HepG2 (cell line): ENCODE data around the gene CASP5. TPM values are rescaled to one million over a fixed set of nuclear protein-coding genes. Genes with fewer than 3 reads are reported as not detected.

Source experiments
- ATF1 ChIP-seq: IDR thresholded peaks from 2 replicates; pipeline ENCODE4 v1.6.1; 2016; ENCODE audit warnings: mild to moderate bottlenecking, control low read depth
- BCL3 ChIP-seq: sonication (generic); formaldehyde crosslinking; IDR thresholded peaks from 2 replicates; pipeline ENCODE4 v1.5.1; 2020; ENCODE audit warnings: mild to moderate bottlenecking, missing genetic modification reagents, moderate library complexity
- BORCS8-MEF2B ChIP-seq: sonication (generic); formaldehyde crosslinking; IDR thresholded peaks from 2 replicates; pipeline ENCODE4 v1.8.0; 2022; ENCODE audit warnings: mild to moderate bottlenecking, missing genetic modification reagents
- CBFB ChIP-seq: sonication (generic); formaldehyde crosslinking; IDR thresholded peaks from 2 replicates; pipeline ENCODE4 v1.4.0; 2020; ENCODE audit warnings: missing genetic modification reagents
- CREB3 ChIP-seq: sonication (generic); formaldehyde crosslinking; IDR thresholded peaks from 2 replicates; pipeline ENCODE4 v1.5.0; 2020; ENCODE audit warnings: missing genetic modification reagents
- FOXJ3 ChIP-seq: sonication (generic); formaldehyde crosslinking; IDR thresholded peaks from 2 replicates; pipeline ENCODE4 v1.4.0; 2020; ENCODE audit warnings: missing genetic modification reagents, mild to moderate bottlenecking, borderline replicate concordance
- HNF4A ChIP-seq: sonication (generic); formaldehyde crosslinking; IDR thresholded peaks from 2 replicates; pipeline ENCODE4 v1.4.0; 2020; ENCODE audit warnings: missing genetic modification reagents
- KAT8 ChIP-seq: IDR thresholded peaks from 2 replicates; pipeline ENCODE4 v1.6.1; 2016; ENCODE audit warnings: missing genetic modification reagents, missing compliant biosample characterization
- KLF6 ChIP-seq: IDR thresholded peaks from 2 replicates; pipeline ENCODE4 v1.8.0; 2016; ENCODE audit warnings: missing biosample characterization, missing genetic modification reagents
- KLF9 ChIP-seq: IDR thresholded peaks from 2 replicates; pipeline ENCODE4 v1.6.1; 2016; ENCODE audit warnings: low read depth
- NCOR1 ChIP-seq: fragments of 200-600 bp; sonication (generic); IDR thresholded peaks from 2 replicates; pipeline ENCODE4 v1.7.0; 2017; ENCODE audit warnings: antibody characterized with exemption, low read length, borderline replicate concordance
- NFKB2 ChIP-seq: sonication (generic); formaldehyde crosslinking; IDR thresholded peaks from 2 replicates; pipeline ENCODE4 v1.4.0; 2020; ENCODE audit warnings: missing genetic modification reagents, borderline replicate concordance
- PAX8 ChIP-seq: sonication (generic); formaldehyde crosslinking; IDR thresholded peaks from 2 replicates; pipeline ENCODE4 v1.8.0; 2022; ENCODE audit warnings: mild to moderate bottlenecking, missing genetic modification reagents, borderline replicate concordance
- PAXIP1 ChIP-seq: sonication (generic); formaldehyde crosslinking; conservative IDR thresholded peaks from 2 replicates; pipeline ENCODE4 v1.4.0; 2020; ENCODE audit warnings: mild to moderate bottlenecking, missing genetic modification reagents, moderate library complexity
- RCOR2 ChIP-seq: IDR thresholded peaks from 2 replicates; pipeline ENCODE4 v1.6.1; 2016; ENCODE audit warnings: missing biosample characterization, missing genetic modification reagents
- SAP130 ChIP-seq: IDR thresholded peaks from 2 replicates; pipeline ENCODE4 v1.6.1; 2016; ENCODE audit warnings: low read depth
- SOX5 ChIP-seq: IDR thresholded peaks from 2 replicates; pipeline ENCODE4 v1.6.1; 2016; ENCODE audit warnings: borderline replicate concordance
- SSRP1 ChIP-seq: IDR thresholded peaks from 2 replicates; pipeline ENCODE4 v1.6.1; 2016; ENCODE audit warnings: control low read depth
- TCF7 ChIP-seq: sonication (generic); IDR thresholded peaks from 2 replicates; pipeline ENCODE4 v1.6.1; 2016; ENCODE audit warnings: antibody characterized with exemption, low read depth
- ZC3H13 ChIP-seq: sonication (generic); formaldehyde crosslinking; IDR thresholded peaks from 2 replicates; pipeline ENCODE4 v1.8.1; 2023; ENCODE audit warnings: mild to moderate bottlenecking, missing genetic modification reagents, moderate library complexity
- ZNF260 ChIP-seq: sonication (generic); formaldehyde crosslinking; IDR thresholded peaks from 2 replicates; pipeline ENCODE4 v1.4.0; 2020; ENCODE audit warnings: missing genetic modification reagents, low read depth, mild to moderate bottlenecking, borderline replicate concordance
- ZNF331 ChIP-seq: sonication (generic); formaldehyde crosslinking; IDR thresholded peaks from 2 replicates; pipeline ENCODE4 v1.4.0; 2020; ENCODE audit warnings: missing genetic modification reagents
- ZNF33A ChIP-seq: sonication (generic); formaldehyde crosslinking; IDR thresholded peaks from 2 replicates; pipeline ENCODE4 v1.5.1; 2020; ENCODE audit warnings: missing genetic modification reagents, mild to moderate bottlenecking, moderate library complexity, borderline replicate concordance
- ZNF451 ChIP-seq: sonication (generic); formaldehyde crosslinking; IDR thresholded peaks from 2 replicates; pipeline ENCODE4 v1.5.0; 2020; ENCODE audit warnings: mild to moderate bottlenecking, missing genetic modification reagents
- ZNF460 ChIP-seq: sonication (generic); formaldehyde crosslinking; IDR thresholded peaks from 2 replicates; pipeline ENCODE4 v1.5.1; 2020; ENCODE audit warnings: missing genetic modification reagents, mild to moderate bottlenecking, borderline replicate concordance
- ZNF7 ChIP-seq: IDR thresholded peaks from 2 replicates; pipeline ENCODE4 v1.6.1; 2016; ENCODE audit warnings: missing biosample characterization, missing genetic modification reagents
- ZNF766 ChIP-seq: sonication (generic); formaldehyde crosslinking; IDR thresholded peaks from 2 replicates; pipeline ENCODE4 v1.5.0; 2020; ENCODE audit warnings: missing genetic modification reagents, borderline replicate concordance
- ZZZ3 ChIP-seq: sonication (generic); formaldehyde crosslinking; IDR thresholded peaks from 2 replicates; pipeline ENCODE4 v1.4.0; 2020; ENCODE audit warnings: missing genetic modification reagents, mild to moderate bottlenecking, borderline replicate concordance
- polyA plus RNA-seq, 8 experiments: library from polyadenylated mRNA; depleted of rRNA in 3 of 8; stranded (reverse) in 7 of 8; unstranded in 1 of 8; fragments of >200 nt; fragmentation: Illumina TruSeq in 4 of 8; extraction: Trizol in 4 of 8; gene quantifications; 2 replicates each; pipeline versions ENCODE4 v1.2.1 to v1.2.3, GENCODE V29; 2011 to 2016; ENCODE audit warnings: low read depth in 4 of 8, missing spikeins in 1 of 8, mixed read lengths in 1 of 8; ENCODE audit not compliant: insufficient read depth in 1 of 8
- total RNA-seq, 5 experiments: library from RNA; depleted of rRNA; stranded (reverse); fragments of >200 nt; fragmentation: Illumina TruSeq; extraction: Trizol; gene quantifications; 2 replicates each; pipeline ENCODE4 v1.2.3, GENCODE V29; 2016; ENCODE audit warnings: low read depth in 1 of 5

The CASP5 gene
- total and polyA plus RNA-seq, 2 of the 13 experiments (the other 11 are each of a cell fraction or from before 2014, with no cell fraction given): not detected

DNA sequence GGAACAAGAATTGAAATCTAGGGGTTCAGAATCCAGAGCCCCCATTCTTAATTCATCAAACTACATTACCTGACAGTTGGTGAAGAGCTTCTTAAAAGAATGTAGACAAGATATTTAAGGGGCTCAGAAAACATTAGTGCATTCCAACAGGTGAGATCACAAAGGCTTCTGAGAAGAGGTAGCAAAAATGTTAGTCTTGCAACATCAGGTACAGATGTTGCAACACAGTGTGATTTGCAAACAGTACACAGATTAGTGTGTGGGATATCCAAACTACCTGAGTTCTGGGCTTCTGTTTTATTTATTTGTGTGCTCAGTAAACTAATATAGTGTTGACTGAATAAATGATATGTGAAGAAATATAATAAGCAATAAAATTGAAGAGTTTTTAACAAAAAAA, 66.4 kb downstream of the CASP5 start (continued):
- TF ChIP-seq ZC3H13 (CRISPR knock-in tag) (no peak), NCOR1 (no peak), ZNF451 (CRISPR knock-in tag) (no peak), HNF4A (CRISPR knock-in tag) (peak; percentile 37; the same call in 1 of the 2 replicates), KLF9 (CRISPR knock-in tag) (no peak), BCL3 (CRISPR knock-in tag) (no peak), RCOR2 (CRISPR knock-in tag) (no peak), BORCS8-MEF2B (CRISPR knock-in tag) (no peak), SSRP1 (no peak), ZNF7 (CRISPR knock-in tag) (no peak), ZNF331 (CRISPR knock-in tag) (peak; percentile 83; the same call in 1 of the 2 replicates), TCF7 (peak; percentile 48; the same call in 1 of the 2 replicates), ZZZ3 (CRISPR knock-in tag) (no peak), SOX5 (CRISPR knock-in tag) (peak; percentile 80; the same call in 1 of the 2 replicates), PAX8 (CRISPR knock-in tag) (no peak), CREB3 (CRISPR knock-in tag) (no peak), ZNF33A (CRISPR knock-in tag) (no peak), NFKB2 (no peak), ATF1 (CRISPR knock-in tag) (no peak), ZNF460 (CRISPR knock-in tag) (no peak), ZNF260 (no peak), ZNF766 (CRISPR knock-in tag) (no peak), KLF6 (CRISPR knock-in tag) (0 out of 2 replicates have a peak, but pooled peaks have one; percentile 44), FOXJ3 (CRISPR knock-in tag) (peak; percentile 59; the same call in 1 of the 2 replicates), SAP130 (CRISPR knock-in tag) (peak; percentile 49; the same call in 1 of the 2 replicates), CBFB (CRISPR knock-in tag) (no peak), KAT8 (peak; percentile 55; the same call in 1 of the 2 replicates), PAXIP1 (CRISPR knock-in tag) (peak; percentile 65)
